Naive B cell (primary cell): Measurements from ENCODE around the gene MLC1. TPM values are rescaled to one million over a fixed set of nuclear protein-coding genes. Genes with fewer than 3 reads are reported as not detected.
A peak's percentile ranks its signal among the peaks of the same experiment; 100 is the strongest.
"Not testable (repeated sequence)": the region's sequence is repeated elsewhere in the genome, so short reads cannot be mapped to it uniquely, and the experiment has no call there.

Experiments used
- ATAC-seq, 2 donors: fragments of 150-1000 bp; cut with Tn5 transposase; 2 replicates each; pipeline ENCODE4 v1.10.0; 2021; ENCODE audit warnings: low read depth in 2 of 2, mild to moderate bottlenecking in 2 of 2, moderate library complexity in 2 of 2
- DNase-seq: peaks from one replicate; pipeline ENCODE4 v3.0.0; 2022
- H3K27ac Mint-ChIP-seq, 6 donors: one replicate each; pipeline ENCODE4 v1.8.0; 2020 to 2022; ENCODE audit warnings: mild to moderate bottlenecking in 6 of 6, mixed read lengths in 6 of 6, moderate library complexity in 5 of 6, inconsistent platforms in 2 of 6
- H3K27me3 Mint-ChIP-seq, 3 donors: one replicate each; pipeline ENCODE4 v1.8.0; 2021 to 2022; ENCODE audit warnings: mixed read lengths in 3 of 3, mild to moderate bottlenecking in 1 of 3
- H3K36me3 Mint-ChIP-seq, 2 donors: one replicate each; pipeline ENCODE4 v1.8.0; 2020 to 2022; ENCODE audit warnings: mixed read lengths in 2 of 2, inconsistent platforms in 1 of 2, mild to moderate bottlenecking in 1 of 2
- H3K4me1 Mint-ChIP-seq, 3 donors: one replicate each; pipeline ENCODE4 v1.8.0; 2020 to 2022; ENCODE audit warnings: mixed read lengths in 3 of 3, inconsistent platforms in 1 of 3, mild to moderate bottlenecking in 1 of 3, moderate library complexity in 1 of 3
- H3K4me3 Mint-ChIP-seq, 8 donors: one replicate each; pipeline ENCODE4 v1.8.0; 2020 to 2022; ENCODE audit warnings: mild to moderate bottlenecking in 8 of 8, mixed read lengths in 8 of 8, moderate library complexity in 8 of 8, inconsistent platforms in 2 of 8
- H3K9me3 Mint-ChIP-seq, 7 donors: one replicate each; pipeline ENCODE4 v1.8.0; 2020 to 2022; ENCODE audit warnings: mixed read lengths in 7 of 7, mild to moderate bottlenecking in 5 of 7, inconsistent platforms in 2 of 7, moderate library complexity in 1 of 7
- polyA plus RNA-seq, 6 donors: library from polyadenylated mRNA; unstranded; fragments of 300-500 nt; fragmentation: Illumina TruSeq; gene quantifications; one replicate each; pipeline ENCODE4 v1.2.3, GENCODE V29; 2021; ENCODE audit warnings: low read depth in 6 of 6

The MLC1 gene
- polyA plus RNA-seq, 6 donors from 2014 or later = 0.09 to 0.44 (median 0.15) TPM; not detected in 3

DNA sequence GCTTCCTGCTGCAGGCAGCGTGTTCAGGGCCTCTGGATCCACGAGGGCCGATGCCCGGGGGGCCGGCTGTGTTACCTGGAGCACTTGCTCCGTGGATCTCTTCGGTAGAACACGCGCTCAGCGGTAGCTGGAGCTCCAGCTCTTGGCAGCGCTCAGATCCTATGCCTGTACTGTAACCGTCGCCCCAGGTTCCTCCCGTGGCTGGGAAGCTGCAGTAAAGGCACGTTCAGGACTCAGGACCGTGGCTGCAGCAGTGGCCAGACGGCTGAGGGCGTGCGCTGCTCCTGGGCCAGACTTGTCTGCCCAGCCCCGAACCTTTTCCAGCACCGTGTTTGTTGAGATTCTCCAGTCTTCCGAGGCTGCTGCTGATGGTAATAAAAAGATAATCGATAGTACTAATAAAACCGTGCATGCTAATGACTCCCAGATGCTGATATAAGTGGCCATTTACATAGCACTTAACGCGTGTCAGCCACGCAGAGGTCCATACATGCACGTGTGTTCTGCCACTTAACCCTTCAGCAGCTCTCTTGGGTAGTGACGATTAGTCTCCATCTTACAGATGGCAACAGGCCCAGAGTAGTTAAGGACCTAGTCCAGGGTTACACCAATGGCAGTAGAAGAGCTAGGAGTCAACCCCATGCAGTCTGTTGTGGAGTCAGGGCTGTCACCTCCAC, 6.0 kb upstream of the MLC1 start:
- DNase-seq (no peak), ATAC-seq (no peak)

DNA sequence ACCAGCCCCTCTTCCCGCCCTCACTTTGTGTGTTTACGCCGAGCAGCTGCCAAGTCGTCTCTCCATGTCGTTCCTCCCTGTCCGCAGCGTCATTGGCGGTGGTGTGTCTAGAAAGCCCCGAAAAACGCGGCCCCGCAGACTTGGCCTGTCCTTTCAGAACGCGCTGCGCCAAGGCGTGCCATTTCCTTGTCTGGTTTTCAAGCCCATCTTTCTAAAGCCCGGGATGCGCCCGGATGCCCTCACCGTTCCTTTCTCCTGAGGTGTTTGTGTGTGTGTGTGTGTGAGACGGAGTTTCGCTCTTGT, 5.1 kb upstream of the MLC1 start:
- no peak for ATAC-seq

More for the DNA sequence above, 6.0 kb upstream of the MLC1 start:
- H3K4me3 Mint-ChIP-seq = no peak overlapping the region
- peaks cover 0 to 16% of the 10 kb centered on the region in 2 donors for H3K36me3 Mint-ChIP-seq
- H3K27me3 Mint-ChIP-seq = peaks cover 0 to 14% (median 10%) of the 10 kb centered on the region in 3 donors
- H3K9me3 Mint-ChIP-seq = peaks cover 0 to 18% (median 15%) of the 10 kb centered on the region in 7 donors
- peaks cover 0 to 6% (median 5%) of the 10 kb centered on the region in 3 donors for H3K4me1 Mint-ChIP-seq
- H3K27ac Mint-ChIP-seq = peak overlapping the region in 1 of 6 donors; percentile 87

DNA sequence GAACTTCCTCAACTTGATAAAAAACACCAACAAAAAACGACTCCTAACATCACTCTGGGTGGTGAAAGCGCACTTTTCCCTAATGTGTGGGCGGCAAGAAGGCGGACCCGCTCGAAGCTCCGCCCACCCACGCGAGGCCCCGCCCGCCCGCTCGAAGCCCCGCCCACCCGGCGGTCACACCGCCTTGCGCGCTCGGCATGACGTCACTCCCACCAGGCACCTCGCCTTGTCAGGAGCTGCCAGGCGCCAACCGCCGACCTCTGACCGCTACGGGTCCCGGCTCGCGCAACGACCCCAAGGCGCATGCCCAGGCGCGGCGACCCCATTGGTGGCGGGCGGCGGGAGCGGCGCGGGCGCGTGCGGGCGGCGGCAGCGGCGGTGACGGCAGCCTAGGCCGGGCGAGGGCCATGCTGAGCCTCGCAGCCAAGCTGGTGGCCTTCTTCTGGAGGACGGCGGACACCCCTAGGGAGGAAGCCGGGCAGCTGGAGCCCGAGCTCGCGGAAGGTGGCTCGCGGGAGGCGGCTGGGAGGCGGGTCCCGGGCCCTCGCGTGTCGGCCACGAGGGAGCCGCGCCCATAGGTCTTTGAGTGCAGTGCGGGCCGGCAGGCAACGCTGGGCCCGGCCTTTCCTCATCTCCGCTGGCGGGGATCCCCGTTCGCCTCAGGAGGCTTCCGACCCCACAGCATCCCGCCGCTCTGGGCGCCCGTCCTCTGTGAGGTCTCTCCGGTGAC, 4.6 kb upstream of the MLC1 start, which contains the start of gene MOV10L1:
Gene MOV10L1, plus strand, starts transcription at position 325 of the 730 bp plus-strand sequence. Its CDS starts 83 bp downstream, at position 408.
- peaks cover 0 to 18% (median 15%) of the 10 kb centered on the region in 7 donors for H3K9me3 Mint-ChIP-seq
- peak within 1 kb of the TSS in 1 of 6 donors; percentile 48 for H3K27ac Mint-ChIP-seq
- peaks cover 8 to 15% (median 10%) of the 10 kb centered on the region in 3 donors for H3K27me3 Mint-ChIP-seq
- H3K4me3 Mint-ChIP-seq = no peak within 1 kb of the TSS
- peaks cover 5 to 9% (median 6%) of the 10 kb centered on the region in 3 donors for H3K4me1 Mint-ChIP-seq
- no peak for ATAC-seq
- H3K36me3 Mint-ChIP-seq = peaks cover 0 to 16% of the 10 kb centered on the region in 2 donors
- DNase-seq = no peak

More for the DNA sequence above, 5.1 kb upstream of the MLC1 start:
- Mint-ChIP-seq H3K4me1 (peaks cover 4 to 6% (median 5%) of the 10 kb centered on the region in 3 donors), H3K27ac (peak overlapping the region in 1 of 6 donors; percentile 48), H3K27me3 (peaks cover 2 to 15% (median 10%) of the 10 kb centered on the region in 3 donors), H3K36me3 (peaks cover 0 to 16% of the 10 kb centered on the region in 2 donors), H3K4me3 (no peak overlapping the region), H3K9me3 (peaks cover 0 to 18% (median 15%) of the 10 kb centered on the region in 7 donors)
- no peak for DNase-seq

DNA sequence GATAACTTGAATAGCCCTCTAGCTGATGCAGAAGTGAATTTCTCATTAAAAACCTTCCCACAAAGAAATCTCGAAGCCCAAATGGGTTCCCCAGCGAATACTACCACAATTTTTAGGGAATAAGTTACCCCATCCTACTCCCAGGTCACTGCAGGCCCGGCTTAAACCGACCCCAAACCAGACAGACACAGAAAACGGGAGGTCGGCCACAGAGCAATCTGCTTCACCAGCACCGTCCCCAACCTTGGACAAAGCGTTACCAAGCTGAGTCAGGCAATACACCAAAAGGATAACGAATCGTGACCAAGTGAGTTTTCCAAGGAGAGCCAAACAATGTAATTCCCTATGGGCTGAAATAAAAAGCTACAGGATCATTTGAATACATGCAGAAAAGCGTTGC, 4.0 kb upstream of the MLC1 start:
- ATAC-seq = no peak
- H3K9me3 Mint-ChIP-seq = peaks cover 0 to 18% (median 15%) of the 10 kb centered on the region in 7 donors
- no peak overlapping the region for H3K4me3 Mint-ChIP-seq
- no peak overlapping the region for H3K27ac Mint-ChIP-seq
- DNase-seq = no peak
- peaks cover 5 to 9% (median 6%) of the 10 kb centered on the region in 3 donors for H3K4me1 Mint-ChIP-seq
- H3K36me3 Mint-ChIP-seq = peaks cover 0 to 16% of the 10 kb centered on the region in 2 donors
- H3K27me3 Mint-ChIP-seq = peaks cover 11 to 16% (median 13%) of the 10 kb centered on the region in 3 donors

DNA sequence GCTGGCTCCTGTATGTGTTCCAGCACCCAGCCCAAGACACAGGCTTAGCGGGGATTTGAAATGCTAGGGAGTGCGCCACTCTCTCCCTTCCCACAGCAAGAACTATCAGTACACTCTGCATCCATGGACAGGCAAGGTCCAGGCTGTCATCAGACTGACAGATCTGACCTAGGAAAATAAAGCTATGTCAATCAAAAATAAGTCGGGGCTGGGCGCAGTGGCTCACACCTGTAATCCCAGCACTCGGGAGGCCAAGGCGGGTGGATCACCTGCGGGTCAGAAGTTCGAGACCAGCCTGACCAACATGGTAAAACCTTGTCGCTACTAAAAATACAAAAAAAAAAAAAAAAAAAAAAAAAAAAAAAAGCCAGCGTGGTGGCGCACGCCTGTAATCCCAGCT, 2.9 kb upstream of the MLC1 start:
- no peak overlapping the region for H3K27ac Mint-ChIP-seq
- ATAC-seq (no peak), DNase-seq (no peak)
- H3K9me3 Mint-ChIP-seq = peaks cover 0 to 18% (median 15%) of the 10 kb centered on the region in 7 donors
- H3K4me3 Mint-ChIP-seq = no peak overlapping the region
- H3K27me3 Mint-ChIP-seq = peaks cover 11 to 24% (median 23%) of the 10 kb centered on the region in 3 donors
- H3K4me1 Mint-ChIP-seq = peaks cover 6 to 9% (median 8%) of the 10 kb centered on the region in 3 donors
- H3K36me3 Mint-ChIP-seq = peaks cover 0 to 16% of the 10 kb centered on the region in 2 donors

DNA sequence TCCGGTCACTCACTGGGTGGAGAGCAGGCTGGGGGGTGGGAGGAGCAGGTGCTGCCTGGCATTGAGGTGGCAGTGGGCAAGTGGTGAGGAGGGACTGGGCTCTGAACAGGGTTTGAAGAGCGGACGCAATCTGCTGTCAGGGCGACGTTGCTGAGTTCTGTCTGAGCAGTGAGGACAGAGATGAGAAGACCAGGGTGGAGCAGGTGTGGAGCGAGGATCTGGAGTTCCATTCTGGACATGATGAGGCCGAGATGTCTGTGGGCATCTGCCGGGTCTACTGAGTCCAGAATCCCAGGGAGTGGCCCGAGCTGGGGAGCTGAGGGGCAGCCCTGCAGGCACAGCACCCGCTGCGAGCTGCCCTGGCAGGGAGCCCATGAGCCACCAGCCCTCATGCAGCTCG, 2.4 kb upstream of the MLC1 start:
- H3K4me1 Mint-ChIP-seq = peaks cover 9 to 11% (median 10%) of the 10 kb centered on the region in 3 donors
- DNase-seq (no peak), ATAC-seq (no peak)
- no peak overlapping the region for H3K27ac Mint-ChIP-seq
- peak overlapping the region in 1 of 8 donors; percentile 29 for H3K4me3 Mint-ChIP-seq
- peaks cover 11 to 29% (median 28%) of the 10 kb centered on the region in 3 donors for H3K27me3 Mint-ChIP-seq
- peaks cover 0 to 18% (median 15%) of the 10 kb centered on the region in 7 donors for H3K9me3 Mint-ChIP-seq
- H3K36me3 Mint-ChIP-seq = peaks cover 0 to 16% of the 10 kb centered on the region in 2 donors

DNA sequence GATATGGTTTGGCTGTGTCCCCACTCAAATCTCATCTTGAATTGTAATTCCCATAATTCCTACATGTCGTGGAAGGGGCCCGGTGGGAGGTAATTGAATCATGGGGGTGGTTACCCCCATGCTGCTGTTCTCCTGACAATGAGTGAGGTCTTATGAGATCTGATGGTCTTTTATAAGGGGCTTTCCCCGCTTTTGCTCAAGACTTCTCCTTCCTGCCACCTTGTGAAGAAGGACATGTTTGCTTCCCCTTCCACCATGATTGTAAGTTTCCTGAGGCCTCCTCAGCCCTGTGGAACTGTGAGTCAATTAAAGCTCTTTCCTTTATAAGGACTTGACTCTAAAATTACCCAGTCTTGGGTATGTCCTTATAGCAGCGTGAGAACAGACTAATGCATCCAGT, 1.7 kb upstream of the MLC1 start:
- not testable (repeated sequence) for ATAC-seq, DNase-seq
- Mint-ChIP-seq H3K36me3 (peaks cover 0 to 16% of the 10 kb centered on the region in 2 donors), H3K27me3 (peaks cover 11 to 31% (median 30%) of the 10 kb centered on the region in 3 donors), H3K9me3 (peaks cover 0 to 18% (median 15%) of the 10 kb centered on the region in 7 donors), H3K27ac (peak overlapping the region in 1 of 6 donors; percentile 49), H3K4me1 (peaks cover 9 to 11% (median 10%) of the 10 kb centered on the region in 3 donors), H3K4me3 (peak overlapping the region in 2 of 8 donors; percentile 25 to 62)

DNA sequence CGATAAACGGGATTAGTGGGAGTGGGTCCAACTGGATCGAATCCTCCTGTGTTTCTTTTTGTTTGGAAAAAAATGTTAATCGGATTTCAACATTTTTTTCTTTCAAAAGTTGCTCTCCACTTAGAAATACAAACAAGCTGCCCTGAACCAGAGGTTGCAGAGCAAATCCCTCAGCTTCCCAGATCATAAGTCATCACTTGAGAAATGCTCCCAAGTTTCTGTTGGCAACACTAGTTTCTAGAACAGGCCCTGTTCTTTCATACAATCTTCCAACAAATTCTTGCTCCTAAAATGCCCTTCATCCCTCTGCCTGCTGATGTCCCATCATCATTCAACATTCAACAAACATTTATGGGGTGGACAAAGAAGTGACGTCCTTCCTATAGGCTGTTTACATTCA, 1.3 kb upstream of the MLC1 start:
- Mint-ChIP-seq H3K27me3 (peaks cover 11 to 36% (median 34%) of the 10 kb centered on the region in 3 donors), H3K36me3 (peaks cover 0 to 16% of the 10 kb centered on the region in 2 donors), H3K27ac (peak overlapping the region in 1 of 6 donors; percentile 49), H3K4me1 (peaks cover 9 to 11% (median 10%) of the 10 kb centered on the region in 3 donors), H3K4me3 (peak overlapping the region in 1 of 8 donors; percentile 25), H3K9me3 (peaks cover 0 to 18% (median 15%) of the 10 kb centered on the region in 7 donors)
- no peak for DNase-seq
- no peak for ATAC-seq

DNA sequence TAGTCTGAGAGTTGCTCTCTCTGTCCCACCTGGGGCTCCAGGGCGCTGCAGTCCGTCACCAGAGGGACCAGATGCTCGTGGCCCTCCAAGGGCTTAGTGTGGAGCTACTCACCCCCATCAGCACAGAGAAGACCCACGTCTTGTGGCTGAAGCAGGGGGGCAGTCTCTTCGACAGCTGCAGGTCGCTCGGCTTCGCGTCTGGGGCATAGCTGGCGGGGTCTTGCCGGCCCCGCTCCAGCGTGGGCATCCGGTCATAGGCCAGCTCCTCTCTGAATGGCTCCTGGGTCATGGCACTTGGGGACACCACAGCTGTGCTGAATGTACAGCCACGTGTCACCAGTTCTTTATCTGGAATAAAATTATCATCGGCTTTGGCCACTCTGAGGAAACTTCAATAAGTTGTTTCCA, 608 bp downstream of the MLC1 start:
- DNase-seq (no peak), ATAC-seq (no peak)
- Mint-ChIP-seq H3K27me3 (peaks cover 11 to 40% (median 35%) of the 10 kb centered on the region in 3 donors), H3K4me3 (no peak overlapping the region), H3K36me3 (peaks cover 0 to 10% of the 10 kb centered on the region in 2 donors), H3K9me3 (peaks cover 0 to 18% (median 13%) of the 10 kb centered on the region in 7 donors), H3K27ac (peak overlapping the region in 1 of 6 donors; percentile 38), H3K4me1 (peaks cover 9 to 11% (median 10%) of the 10 kb centered on the region in 3 donors)

DNA sequence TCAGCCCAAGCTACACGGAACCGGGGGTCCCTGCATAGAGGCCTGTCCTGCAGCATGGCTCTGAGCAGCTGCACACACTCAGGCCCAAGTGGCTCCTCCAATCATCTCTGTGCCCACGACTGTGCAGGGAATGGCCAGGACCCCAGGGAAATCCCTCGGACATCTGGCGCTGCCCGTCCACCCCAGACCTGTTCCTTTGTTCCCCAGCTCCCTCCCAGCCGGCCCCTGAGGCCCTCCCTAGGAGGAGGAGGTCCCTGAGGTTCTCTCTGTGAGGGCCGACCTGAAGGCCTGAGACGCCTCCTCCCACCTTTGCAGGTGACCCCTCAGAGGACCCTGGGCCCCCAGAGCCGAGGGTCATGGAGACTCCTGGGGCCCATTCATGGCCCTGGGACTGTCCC, 1.1 kb downstream of the MLC1 start:
- peaks cover 9 to 11% (median 10%) of the 10 kb centered on the region in 3 donors for H3K4me1 Mint-ChIP-seq
- ATAC-seq (no peak), DNase-seq (no peak)
- H3K4me3 Mint-ChIP-seq = no peak overlapping the region
- H3K36me3 Mint-ChIP-seq = peaks cover 0 to 10% of the 10 kb centered on the region in 2 donors
- H3K27me3 Mint-ChIP-seq = peaks cover 11 to 40% (median 35%) of the 10 kb centered on the region in 3 donors
- H3K9me3 Mint-ChIP-seq = peaks cover 0 to 14% (median 11%) of the 10 kb centered on the region in 7 donors
- no peak overlapping the region for H3K27ac Mint-ChIP-seq

DNA sequence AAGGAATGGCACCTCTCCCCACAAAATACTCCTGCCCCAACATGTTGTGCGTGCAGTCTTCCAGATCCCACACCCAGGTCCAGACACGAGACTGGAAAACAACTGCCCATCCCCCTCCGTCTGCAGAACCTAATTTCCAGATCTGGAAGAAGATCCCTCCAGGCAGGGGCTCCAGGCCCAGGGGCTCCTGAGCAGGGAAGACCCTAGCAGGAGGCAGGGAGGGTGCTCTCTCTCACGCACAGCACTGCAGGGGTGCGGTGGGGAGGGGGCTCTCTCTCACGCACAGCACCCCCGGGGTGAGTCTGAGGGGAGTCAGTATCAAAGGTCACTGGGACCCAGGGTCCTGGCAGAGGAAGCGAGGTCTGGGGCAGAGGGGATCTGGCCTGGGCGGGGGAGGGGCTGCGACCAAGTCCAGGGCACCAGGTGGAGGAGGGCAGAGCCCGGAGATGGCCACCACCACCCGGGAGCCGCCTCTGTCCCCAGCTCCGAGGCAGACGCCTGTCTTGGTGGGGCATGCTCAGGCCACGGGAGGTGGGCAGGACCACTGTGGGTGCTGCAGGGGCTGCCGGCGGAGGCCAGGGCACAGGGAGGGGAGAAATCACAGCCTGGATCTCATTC, 1.7 kb downstream of the MLC1 start:
- DNase-seq (no peak), ATAC-seq (no peak)
- Mint-ChIP-seq H3K4me1 (peaks cover 9 to 11% (median 10%) of the 10 kb centered on the region in 3 donors), H3K9me3 (peaks cover 0 to 12% (median 9%) of the 10 kb centered on the region in 7 donors), H3K27me3 (peaks cover 11 to 40% (median 35%) of the 10 kb centered on the region in 3 donors), H3K36me3 (peaks cover 0 to 10% of the 10 kb centered on the region in 2 donors), H3K27ac (no peak overlapping the region), H3K4me3 (peak overlapping the region in 1 of 8 donors; percentile 13)

DNA sequence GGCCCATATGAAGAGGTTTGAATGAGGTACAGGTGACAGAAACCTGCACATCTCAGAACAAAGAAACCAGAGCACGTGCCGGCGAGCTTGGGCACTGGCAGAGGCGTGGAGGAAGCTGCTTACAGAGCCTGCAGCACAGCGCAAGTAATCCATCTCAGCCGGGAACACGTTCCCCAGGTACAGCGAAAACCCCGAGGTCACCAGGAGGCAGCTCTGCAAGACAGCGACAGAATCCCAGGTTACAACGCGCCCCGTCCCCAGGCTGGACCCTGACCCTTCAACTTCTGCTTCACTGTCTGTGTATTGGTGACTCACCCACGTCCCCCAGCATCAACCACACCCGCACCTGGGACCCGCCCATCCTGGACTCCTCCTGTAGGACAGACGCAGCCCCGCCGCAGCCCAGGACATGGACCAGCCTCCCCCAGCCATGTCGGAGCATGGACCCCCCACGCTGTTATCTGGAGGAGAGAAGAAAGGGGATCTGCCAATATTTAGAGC, 2.2 kb downstream of the MLC1 start:
- ATAC-seq (no peak), DNase-seq (no peak)
- Mint-ChIP-seq H3K4me1 (peaks cover 9 to 11% (median 10%) of the 10 kb centered on the region in 3 donors), H3K9me3 (peaks cover 0 to 12% (median 9%) of the 10 kb centered on the region in 7 donors), H3K36me3 (peaks cover 0 to 10% of the 10 kb centered on the region in 2 donors), H3K4me3 (peak overlapping the region in 1 of 8 donors; percentile 13), H3K27me3 (peaks cover 14 to 40% (median 39%) of the 10 kb centered on the region in 3 donors), H3K27ac (no peak overlapping the region)
